Measurements from ENCODE around the gene UHRF1.
"Not testable (repeated sequence)": the region's sequence is repeated elsewhere in the genome, so short reads cannot be mapped to it uniquely, and the experiment has no call there.

UHRF1 gene

DNA sequence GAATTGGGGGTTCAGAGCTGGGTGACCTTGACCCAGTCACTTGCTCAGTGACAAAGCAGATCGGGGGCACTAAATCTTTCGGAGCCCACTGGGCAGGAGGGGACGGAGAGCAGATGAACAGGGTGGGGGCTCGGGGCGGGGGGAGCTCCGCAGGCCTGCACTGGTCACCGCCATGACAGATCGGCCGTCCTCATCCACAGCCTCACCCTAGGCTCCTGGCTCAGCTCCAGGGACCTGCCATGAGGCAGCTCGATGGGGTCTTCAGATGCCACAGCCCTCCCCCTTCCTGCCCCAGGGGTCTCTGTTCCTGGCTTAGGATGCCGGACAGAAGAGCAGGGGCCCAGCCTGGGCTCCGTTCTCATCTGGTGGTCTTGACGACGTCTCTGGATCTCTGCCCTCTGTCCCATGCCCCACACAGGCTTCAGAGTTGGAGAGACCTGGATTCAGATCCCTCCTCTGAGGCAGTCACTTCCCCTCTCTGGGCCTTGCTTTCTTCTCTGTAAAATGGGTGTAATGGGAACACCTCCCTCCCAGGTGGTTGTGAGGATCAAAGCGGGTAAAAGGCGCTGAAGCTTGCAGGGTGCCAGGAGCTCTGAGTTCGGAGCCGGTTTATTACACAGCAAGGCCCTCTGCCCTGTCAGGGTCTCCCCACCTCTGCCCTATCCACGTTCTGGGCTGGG is 62.7 kb downstream of the UHRF1 start:
- no peak for DNase-seq (ENCODE audit: low read depth in 2 of 2)

DNA sequence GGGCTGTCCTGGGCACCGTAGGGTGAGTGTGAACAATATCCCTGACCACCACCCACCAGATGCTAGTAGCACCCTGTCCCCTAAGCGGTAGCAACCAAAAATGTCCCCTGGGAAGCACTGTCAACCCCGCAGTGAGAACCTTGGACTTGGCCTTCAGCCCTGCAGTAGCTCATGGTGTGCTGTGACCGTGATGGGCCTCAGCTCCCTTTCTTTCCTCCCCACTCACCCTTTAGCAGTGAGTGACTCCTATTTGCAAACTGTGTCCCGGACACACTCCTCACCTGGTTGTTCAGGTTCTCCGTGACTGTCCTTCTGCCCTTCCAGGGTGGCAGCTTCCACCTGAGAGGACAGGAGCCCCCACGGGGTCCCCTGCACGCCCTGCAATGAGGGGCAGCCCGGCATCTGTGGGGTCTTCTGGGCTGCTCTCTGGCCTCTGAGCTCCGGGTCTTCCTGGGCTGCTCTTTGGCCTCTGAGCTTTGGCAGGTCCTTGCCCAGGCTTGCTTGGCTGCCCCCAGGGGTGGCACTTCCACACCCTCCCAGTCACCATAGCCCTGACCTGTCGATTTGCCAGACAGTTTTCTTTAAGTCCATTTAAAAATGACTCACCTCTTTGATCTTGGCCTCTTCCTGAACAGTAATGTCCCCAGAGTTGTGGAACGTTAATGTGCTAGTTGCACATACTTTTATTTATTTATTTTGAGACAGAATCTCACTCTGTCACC is 63.4 kb downstream of the UHRF1 start:
- DNase-seq (ENCODE audit: low read depth in 2 of 2) = no peak

DNA sequence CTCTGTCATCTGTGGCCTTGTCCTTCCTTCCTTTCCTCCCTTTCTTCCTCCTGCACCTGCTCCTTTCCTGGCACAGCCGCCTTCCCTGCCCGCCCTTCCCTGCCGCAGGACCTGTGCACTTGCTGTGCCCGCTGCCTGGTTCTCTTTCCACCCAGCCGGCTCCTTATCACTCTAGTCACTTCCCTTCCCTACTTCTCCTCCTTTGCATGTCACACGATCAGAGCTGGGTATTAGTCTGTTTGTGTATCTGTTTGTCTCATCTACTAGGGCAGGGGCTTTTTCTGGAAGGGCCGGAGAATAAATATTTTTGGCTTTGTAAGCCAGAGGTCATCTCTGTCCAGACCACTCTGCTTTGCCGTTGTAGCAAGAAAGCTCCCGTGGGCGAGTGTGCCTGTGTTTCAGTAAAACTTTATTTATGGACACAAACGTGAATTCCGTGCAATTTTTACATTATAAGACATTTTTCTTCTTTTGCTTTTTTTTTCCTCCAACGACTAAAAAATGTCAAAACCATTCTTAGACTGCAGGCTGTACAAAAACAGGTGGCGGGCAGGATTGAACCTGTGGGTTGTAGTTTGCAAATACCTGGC is 65.7 kb downstream of the UHRF1 start:
- no peak for DNase-seq (ENCODE audit: low read depth in 2 of 2)

DNA sequence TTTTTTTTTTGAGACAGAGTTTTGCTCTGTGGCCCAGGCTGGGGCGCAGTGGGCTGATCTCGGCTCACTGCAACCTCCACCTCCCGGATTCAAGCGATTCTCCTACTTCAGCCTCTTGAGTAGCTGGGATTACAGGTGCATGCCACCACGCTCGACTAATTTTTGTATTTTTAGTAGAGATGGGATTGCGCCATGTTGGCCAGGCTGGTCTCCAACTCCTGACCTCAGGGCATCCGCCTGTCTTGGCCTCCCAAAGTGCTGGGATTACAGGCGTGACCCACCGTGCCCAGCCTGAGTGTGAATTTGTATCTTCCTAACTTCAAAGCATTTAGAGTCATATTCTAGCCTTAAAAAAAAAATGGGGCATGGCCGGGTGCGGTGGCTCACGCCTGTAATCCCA is 66.3 kb downstream of the UHRF1 start:
- DNase-seq (ENCODE audit: low read depth in 2 of 2) = not testable (repeated sequence)

DNA sequence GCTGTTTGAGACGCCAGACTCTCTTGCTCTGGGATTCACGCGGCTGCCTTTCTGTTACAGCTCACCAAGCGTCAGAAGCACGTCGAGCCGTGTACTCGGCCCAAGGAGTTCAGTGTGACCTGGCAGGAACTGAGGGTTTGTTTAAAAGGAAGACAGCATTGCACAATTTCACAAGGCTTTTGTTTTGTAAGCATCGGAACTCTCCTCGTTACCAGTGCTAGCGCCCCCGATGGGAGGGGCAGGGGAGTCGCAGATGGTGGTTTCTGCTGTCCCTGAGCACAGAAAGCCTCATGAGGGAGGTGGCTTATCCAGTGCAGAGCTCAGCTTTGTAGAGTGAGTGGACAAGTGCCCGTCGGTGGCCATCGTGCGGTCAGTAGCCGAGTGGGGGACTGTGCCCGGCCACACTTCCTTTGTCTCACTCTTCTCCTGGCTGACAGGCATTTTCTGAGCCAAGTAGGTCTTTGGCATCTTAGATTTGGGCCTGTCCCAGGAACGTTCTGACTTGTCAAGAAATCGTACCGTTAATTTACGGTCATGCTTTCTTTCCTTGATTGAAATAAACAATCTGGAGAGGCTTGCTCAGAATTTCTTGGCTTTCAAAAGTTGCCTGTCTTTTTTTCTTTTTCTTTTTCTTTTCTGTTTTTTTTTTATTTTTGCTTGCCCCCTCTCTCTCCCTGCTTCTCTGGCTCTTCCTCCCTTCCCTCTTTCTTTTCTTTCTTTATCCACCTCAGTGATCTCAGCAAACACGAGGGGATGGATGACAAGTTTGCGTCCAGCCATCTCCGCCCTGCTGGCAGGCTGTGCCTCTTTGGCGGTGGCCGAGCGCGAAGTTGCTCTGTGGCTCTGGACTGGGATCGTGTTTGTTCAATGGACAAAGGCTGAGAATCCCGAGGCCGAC is 67.3 kb downstream of the UHRF1 start:
- DNase-seq (ENCODE audit: low read depth in 2 of 2) = no peak

DNA sequence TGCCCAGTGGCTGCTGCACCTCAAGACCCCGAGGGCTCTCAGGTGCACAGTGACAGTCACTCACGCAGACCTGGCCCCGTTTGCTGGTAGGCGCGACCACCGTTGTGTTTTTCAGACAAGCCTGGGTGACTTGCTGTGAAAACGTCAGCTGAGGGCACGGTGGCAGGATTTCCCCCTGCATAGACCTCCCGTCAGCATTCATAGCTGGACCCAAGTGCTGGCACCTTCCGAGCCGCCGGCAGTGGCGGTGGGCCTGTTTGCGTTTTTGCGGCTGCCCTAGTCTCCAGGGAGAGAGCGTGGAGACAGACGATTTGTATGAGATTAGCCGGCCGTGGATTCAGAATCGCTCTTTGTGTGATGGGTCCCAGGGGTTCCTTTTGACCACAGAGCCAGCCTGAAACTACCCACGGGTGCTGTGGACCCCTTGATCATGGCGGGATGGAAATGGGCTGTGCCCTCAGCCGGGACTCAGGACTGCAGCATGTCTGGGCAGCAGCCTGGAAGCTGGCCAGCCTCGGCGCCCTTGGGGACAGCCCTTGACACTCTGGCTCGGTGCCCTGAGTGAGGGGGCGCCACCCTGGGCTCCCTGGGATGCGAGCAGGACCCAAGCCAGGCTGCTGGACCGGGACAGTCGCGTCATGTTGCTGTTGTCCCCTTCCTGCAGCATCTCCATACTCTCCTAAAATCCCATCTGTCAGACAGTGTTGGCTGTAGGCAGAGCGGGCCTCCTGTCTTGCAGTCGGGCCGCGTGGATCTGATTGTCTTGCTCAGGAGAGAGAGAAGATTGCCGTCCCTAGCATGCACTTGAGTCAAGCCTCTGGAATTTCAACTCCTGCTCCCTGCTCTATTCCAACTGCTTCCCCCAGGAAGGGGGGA is 68.2 kb downstream of the UHRF1 start:
- DNase-seq (ENCODE audit: low read depth in 2 of 2) = no peak

DNA sequence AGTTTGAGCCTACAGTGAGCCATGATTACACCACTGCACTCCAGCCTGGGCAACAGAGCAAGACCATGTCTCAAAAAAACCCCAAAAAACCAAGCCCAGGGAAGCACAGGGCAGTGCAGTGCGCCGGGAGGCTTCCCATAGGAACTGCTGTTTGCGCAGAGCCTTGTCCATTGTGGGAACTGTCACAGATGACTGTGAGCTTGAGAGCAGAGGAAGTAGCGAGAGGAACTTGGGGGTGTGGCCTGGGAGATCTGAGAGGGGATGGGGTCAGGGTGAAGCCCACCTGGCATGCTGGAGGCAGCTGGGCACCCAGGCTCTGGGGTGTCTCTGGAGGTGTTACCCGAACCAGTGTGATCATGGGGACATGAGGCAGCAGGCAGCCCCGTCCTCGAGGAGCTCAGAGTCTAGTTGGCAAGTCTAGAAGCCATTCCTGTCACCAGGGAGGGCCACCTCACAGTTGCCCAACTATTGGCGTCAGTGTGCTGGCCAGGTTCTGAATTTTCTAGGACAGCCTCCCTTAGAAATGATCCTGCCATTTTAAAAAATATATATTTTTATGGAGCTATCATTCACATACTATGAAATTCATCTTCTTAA is 70.0 kb downstream of the UHRF1 start:
- DNase-seq (ENCODE audit: low read depth in 2 of 2) = no peak

DNA sequence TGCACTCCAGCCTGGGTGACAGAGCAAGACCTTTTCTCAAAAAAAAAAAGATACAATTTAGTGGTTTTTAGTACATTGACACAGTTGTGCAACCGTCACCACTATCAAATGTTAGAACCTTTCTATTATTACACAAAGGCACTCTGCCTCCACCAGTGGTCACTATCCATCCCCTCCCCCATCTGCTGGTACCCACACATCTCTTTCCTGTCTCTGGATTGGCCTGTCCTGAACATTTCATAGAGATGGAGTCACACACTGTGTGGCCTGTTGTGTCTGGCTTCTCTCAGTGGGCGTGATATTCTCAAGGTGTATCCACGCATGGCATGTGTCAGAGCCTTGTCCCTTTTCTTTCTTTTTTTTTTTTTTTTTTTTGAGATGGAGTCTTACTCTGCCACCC is 70.8 kb downstream of the UHRF1 start:
- DNase-seq (ENCODE audit: low read depth in 2 of 2) = no peak

DNA sequence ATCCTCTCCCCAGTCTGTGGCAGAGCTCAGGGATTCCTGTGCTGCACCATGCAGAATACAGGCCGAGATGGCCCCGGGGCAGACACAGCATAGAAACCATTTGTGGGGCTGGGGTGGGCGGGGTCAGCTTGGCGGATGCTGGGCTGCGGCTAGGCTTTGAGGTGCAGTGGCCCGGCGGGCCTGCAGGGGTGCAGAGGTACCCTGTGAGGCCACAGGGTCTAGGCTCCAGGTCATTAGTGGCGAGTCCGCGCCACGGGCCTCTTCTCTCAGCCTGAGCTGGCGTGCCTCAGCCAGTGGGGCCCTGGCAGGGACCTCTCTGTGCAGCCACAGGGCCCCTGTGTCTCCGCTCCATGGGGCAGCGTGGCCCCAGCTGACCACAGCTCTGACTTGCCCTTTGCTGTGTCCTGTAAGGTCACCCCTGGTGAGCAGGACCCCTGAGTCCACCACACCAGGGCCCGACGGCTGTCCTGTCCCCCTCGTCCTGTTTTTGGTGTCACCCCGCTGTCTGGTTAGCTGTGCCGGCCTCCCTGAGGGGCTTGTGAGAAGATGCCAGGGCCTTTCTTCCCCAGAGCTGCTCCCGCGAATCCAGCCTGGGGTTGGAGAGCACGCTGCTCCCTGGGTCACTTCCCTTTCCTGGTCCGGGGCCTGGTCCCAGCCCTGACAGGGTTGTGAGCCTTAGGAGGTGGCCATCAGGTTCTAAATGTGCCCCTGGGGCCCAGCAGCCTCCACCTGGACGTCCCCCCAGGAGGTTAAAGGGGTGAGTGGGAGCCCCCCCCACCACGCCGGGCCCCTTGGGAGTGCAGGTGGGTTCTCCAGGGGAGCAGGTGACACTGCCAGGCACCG is 71.8 kb downstream of the UHRF1 start:
- DNase-seq (ENCODE audit: low read depth in 2 of 2) = no peak

DNA sequence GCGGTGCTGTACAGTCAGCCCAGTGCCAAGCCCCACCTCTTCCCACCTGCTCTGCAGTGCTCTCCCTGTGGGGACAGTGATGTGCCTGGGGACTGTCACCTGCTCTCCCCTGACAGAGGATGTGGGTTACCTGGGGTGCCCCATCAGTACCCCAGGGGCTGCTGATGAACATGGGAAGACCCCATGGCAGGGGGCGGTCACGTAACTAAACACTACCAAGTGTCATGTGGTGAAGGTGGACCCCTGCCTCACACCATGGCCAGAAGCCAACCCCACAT is 72.3 kb downstream of the UHRF1 start:
- DNase-seq (ENCODE audit: low read depth in 2 of 2) = no peak

DNA sequence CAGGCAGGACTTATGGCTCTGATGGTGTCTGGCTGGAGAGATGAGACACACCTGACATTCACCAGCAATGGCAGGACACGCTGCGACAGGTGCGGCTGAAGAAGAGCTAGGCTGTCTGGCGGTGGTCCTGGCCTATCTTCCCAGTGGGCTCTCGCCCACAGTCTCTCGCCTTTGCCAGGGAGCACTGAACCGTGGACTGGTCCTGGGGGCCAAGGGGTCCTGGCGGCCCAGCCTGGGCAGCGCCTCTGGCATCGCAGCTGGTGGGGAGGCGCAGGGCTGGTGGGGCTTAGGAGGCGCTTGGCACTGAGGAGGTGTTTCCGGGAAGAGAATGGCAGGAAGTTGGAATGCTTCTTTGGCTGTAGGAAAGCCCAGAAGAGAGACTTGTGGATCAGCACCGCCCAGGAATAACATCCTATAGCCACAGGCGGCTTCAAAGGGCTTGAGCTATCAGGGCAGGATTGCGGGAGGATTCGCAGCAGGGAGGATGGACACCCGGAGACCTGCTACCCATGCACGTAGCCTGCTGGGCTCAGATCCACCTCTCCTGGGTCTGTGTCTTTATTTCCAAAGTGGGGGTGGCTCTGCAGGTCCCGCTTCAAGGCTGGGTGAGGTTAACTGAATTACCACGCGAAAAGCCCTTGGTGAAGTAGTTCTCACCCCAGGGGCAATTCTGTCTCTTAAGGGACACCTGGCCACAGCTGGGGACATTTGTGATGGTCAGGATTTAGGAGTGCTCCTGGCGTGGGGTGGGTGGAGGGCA is 74.2 kb downstream of the UHRF1 start:
- no peak for DNase-seq (ENCODE audit: low read depth in 2 of 2)

DNA sequence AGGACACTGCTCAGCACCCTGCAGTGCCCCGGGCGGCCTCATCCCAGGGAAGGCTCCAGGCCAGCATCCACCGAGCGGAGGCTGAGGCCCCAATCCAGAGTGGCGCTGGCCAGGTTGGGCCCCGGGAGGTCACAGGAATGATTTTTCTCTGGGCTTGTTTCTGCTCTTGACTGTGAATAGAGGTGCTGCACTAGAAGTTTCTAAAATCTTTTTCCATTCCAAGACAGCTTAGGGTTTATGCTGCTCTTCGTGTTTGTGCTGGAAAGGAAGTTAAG is 74.7 kb downstream of the UHRF1 start:
- no peak for DNase-seq (ENCODE audit: low read depth in 2 of 2)

DNA sequence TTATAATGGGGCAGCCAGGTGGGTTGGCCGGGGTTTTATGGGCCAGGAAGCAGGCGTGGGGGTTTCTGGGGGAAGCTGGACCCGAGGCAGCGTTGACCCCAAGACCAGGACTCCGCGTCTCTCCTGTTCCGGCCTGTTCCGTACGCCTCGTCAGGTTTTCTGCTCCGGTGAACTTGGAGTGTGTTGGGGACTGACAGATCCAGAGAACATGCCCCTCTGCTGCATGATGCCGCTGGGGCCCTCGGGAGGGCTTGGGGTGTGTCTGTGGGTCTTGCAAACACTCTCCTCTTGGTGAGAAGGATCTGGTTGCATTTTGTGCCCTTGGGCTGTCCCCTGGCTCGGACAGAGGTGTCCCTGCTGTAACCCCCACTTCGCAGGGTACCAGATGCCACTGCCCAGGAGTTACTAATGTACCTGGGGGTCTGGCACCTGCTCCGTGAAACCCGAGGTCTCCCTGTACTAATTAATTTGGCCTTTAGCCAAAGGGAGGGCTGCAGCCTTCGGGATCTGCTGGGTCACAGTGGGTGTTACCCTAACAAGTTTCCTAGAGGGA is 75.2 kb downstream of the UHRF1 start:
- DNase-seq (ENCODE audit: low read depth in 2 of 2) = no peak

DNA sequence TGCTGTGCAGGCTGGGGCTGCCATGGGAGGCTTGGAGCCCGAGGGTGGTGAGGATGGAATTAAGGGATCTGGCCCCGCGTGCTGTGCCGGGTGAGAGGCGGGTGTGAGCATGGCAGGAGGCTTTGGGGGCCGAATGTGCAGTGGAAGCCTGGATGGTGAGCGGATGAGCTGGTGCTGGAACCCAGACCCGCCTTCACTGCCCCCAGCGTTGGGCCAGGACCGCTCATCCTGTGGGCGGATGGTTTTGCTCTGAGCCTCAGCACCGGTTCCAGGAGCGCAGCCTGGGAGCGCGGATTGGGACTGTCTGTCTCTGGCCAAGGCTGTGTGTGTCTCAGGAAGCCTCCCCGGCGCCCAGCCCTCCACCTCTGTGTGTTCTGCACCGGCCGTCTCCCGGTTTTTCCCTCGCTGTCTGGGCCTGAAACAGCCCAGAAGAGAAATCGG is 76.3 kb downstream of the UHRF1 start:
- DNase-seq (ENCODE audit: low read depth in 2 of 2) = no peak

DNA sequence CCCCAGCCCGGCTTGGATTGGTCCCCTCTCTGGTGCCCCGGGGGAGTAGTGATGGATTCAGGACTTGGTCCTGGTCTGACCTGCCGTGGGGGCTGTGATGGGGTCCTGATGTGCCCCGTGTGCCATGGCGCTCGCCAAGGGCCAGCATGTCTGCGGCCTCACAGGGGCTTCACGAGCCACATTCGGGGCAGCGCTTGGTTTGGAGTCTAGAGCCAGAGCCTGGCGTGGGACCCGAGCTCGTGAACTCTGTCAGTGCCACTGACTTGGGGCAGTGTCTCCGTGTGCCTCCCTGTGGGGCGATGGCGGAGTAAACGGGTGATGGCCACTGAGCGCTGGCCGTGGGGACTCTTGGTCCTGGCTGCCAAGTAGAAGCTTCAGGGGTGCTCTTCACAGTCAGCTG is 76.8 kb downstream of the UHRF1 start:
- DNase-seq (ENCODE audit: low read depth in 2 of 2) = no peak

DNA sequence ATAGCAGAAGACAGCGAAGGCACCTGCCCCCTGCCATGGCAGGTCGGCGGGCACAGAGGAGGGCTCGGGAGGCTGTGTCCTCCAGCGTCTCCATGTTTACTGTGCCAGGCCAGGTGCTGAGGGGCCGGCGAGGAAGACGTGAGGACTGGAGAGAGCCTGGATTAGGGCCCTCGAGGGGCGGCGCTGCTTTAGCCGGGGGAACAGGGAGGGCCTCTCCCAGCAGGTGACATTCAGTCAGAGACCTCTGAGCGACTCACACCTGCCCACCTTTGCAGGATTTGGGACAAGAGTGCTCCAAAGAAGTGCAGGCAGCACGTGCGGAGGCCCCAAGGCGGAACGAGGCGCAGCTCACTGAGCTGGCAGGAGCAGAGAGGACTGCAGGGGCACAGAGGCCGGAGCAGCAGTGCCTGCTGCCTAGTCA is 77.2 kb downstream of the UHRF1 start:
- no peak for DNase-seq (ENCODE audit: low read depth in 2 of 2)

DNA sequence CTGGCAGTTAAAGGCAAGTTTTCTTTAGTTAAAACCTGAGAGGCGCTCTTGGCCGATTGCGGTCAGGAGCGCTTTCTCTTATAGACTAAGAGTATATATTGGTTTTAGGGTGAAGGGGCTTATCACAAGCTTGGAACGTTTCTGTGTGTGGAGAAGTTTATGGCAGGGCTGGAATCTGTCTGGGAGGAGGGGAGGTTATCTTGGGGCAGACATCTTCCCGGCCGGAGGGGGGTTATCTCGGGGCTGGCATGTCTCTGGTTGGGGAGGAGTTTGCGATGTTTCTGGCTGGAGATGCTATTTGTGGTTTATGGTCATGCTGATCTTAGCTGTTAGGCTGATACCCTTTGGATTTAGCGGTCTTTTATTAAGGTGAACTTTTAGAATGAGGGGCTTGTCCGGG is 78.0 kb downstream of the UHRF1 start:
- no peak for DNase-seq (ENCODE audit: low read depth in 2 of 2)

DNA sequence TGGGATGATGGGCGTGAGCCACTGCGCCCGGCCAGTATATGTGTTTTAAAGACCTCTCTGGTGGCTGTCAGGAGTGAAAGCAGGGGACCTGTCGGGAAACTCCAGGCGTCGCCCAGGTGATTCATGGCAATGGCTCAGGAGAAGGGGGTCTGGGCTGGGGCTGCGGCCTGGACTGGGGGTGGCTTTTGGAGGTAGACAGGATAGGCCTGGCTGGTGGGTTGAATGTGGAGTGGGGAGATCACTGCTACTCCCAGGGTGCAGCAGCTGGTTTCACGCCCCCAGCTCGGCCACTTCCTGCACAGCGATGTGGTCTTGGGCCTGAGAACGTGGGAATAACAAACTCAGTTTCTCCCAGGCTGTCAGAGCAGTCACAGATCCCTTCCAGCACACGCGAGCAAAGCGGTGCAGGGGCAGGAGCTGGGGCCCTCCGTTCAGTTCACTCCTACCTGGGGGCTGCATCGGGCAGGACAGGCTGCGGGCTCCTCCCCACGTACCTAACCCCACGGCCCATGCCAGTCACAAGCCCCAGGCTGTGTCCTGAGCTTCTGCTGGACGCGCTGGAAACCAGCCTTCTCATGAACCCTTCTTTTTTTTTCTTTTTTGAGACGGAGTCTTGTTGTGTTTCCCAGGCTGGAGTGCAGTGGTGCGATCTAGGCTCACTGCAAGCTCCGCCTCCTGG is 78.5 kb downstream of the UHRF1 start:
- DNase-seq (ENCODE audit: low read depth in 2 of 2) = no peak

DNA sequence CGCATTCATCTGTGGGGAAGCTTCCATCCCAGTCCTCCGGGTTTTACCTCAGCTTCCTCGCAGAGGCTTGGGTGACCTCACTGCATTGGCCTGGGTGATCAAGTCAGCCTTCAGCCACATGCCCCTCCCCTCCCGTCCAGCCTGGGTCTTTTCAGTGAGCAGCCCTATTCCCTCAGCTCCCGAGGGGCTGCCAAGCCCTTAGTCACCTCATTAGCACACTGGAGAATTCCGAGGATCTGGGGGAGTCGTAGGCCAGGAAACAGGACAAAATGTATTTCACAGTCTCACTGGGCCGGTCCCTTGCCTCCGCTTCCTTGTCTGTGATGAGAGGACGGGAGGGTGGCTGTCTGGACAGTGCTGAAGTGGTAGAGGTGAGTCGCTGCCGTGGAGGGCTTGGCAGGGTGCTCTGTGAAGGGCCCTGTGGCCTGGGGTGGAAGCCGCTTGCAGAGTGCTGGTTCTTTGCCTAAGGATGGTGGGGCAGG is 79.5 kb downstream of the UHRF1 start:
- DNase-seq (ENCODE audit: low read depth in 2 of 2) = no peak

Data from stimulated activated CD8-positive, alpha-beta memory T cell treated with anti-CD3 and anti-CD28 coated beads, Interleukin-15, amount 100 ng/mL, for 4 hours (primary cell).